K562 (cell line): ENCODE results near the gene MAP3K2. TPM values are rescaled to one million over a fixed set of nuclear protein-coding genes. Genes with fewer than 3 reads are reported as not detected.

ENCODE experiments used
- ATF1 ChIP-seq, 2 experiments: fragments of 450-650 bp in 1 of 2; IDR thresholded peaks; 2 replicates each; pipeline ENCODE4 v1.6.1; 2016; ENCODE audit warnings: missing compliant biosample characterization in 1 of 2, missing genetic modification characterization in 1 of 2
- BRD4 ChIP-seq: fragments of 200-600 bp; sonication (generic); IDR thresholded peaks from 2 replicates; pipeline ENCODE4 v1.6.1; 2017; ENCODE audit warnings: inconsistent platforms
- C11orf30 ChIP-seq: fragments of 450-650 bp; IDR thresholded peaks from 2 replicates; pipeline ENCODE4 v1.6.1; 2016; ENCODE audit warnings: low read depth, mild to moderate bottlenecking
- CBFB ChIP-seq: sonication (generic); formaldehyde crosslinking; IDR thresholded peaks from 2 replicates; pipeline ENCODE4 v1.4.0; 2020; ENCODE audit warnings: mild to moderate bottlenecking, missing genetic modification reagents
- ELF1 ChIP-seq: fragments of 200-800 bp; sonication (Bioruptor generic); IDR thresholded peaks from 2 replicates; pipeline ENCODE4 v1.6.1; 2016; ENCODE audit warnings: missing genetic modification characterization, missing compliant biosample characterization
- ESRRB ChIP-seq: fragments of 250-450 bp; sonication (Bioruptor Pico); IDR thresholded peaks from 2 replicates; pipeline ENCODE4 v1.5.0; 2020; ENCODE audit warnings: mild to moderate bottlenecking, moderate library complexity, borderline replicate concordance
- GABPA ChIP-seq: fragments of 200-800 bp; sonication (Bioruptor generic); conservative IDR thresholded peaks from 2 replicates; pipeline ENCODE4 v1.6.1; 2016; ENCODE audit warnings: low read depth, missing genetic modification characterization, missing compliant biosample characterization
- IRF9 ChIP-seq: fragments of 450-650 bp; IDR thresholded peaks from 2 replicates; pipeline ENCODE4 v1.6.1; 2016; ENCODE audit warnings: missing biosample characterization, missing genetic modification characterization
- KLF13 ChIP-seq: fragments of 450-650 bp; IDR thresholded peaks from 2 replicates; pipeline ENCODE4 v1.6.1; 2016; ENCODE audit warnings: missing genetic modification characterization, low read depth, mild to moderate bottlenecking, missing compliant biosample characterization, moderate library complexity, borderline replicate concordance
- MAZ ChIP-seq, 2 experiments: fragments of 450-650 bp in 1 of 2; sonication (generic) in 1 of 2; formaldehyde crosslinking; IDR thresholded peaks in 1 of 2; conservative IDR thresholded peaks in 1 of 2; 2 replicates each; pipeline versions ENCODE4 v1.4.0 to v1.5.0; 2020; ENCODE audit warnings: mild to moderate bottlenecking in 1 of 2, missing genetic modification reagents in 1 of 2
- MBD2 ChIP-seq: sonication (generic); IDR thresholded peaks from 2 replicates; pipeline ENCODE4 v1.6.1; 2016; ENCODE audit warnings: low read depth, borderline replicate concordance
- NCOA6 ChIP-seq: fragments of 450-650 bp; IDR thresholded peaks from 2 replicates; pipeline ENCODE4 v1.6.1; 2017; ENCODE audit warnings: mild to moderate bottlenecking
- NFIC ChIP-seq: fragments of 450-650 bp; IDR thresholded peaks from 2 replicates; pipeline ENCODE4 v1.6.1; 2017; ENCODE audit warnings: mild to moderate bottlenecking, inconsistent platforms
- RNF219 ChIP-seq: fragments of 250-450 bp; sonication (Bioruptor Pico); IDR thresholded peaks from 2 replicates; pipeline ENCODE4 v1.5.0; 2022; ENCODE audit warnings: mild to moderate bottlenecking
- SMARCC2 ChIP-seq: fragments of 450-650 bp; IDR thresholded peaks from 2 replicates; pipeline ENCODE4 v1.6.1; 2017; ENCODE audit warnings: antibody characterized with exemption, moderate library complexity, mild to moderate bottlenecking, low read depth
- TAF15 ChIP-seq: fragments of 200-400 bp; formaldehyde crosslinking; IDR thresholded peaks from 2 replicates; pipeline ENCODE4 v1.6.1; 2017; ENCODE audit warnings: mild to moderate bottlenecking, low read depth, low read length, moderate library complexity
- ZNF263 ChIP-seq: sonication (generic); formaldehyde crosslinking; IDR thresholded peaks from 2 replicates; pipeline ENCODE4 v1.8.0; 2022; ENCODE audit warnings: mild to moderate bottlenecking, missing genetic modification reagents, borderline replicate concordance
- ZNF277 ChIP-seq: fragments of 250-450 bp; sonication (Bioruptor Pico); IDR thresholded peaks from 2 replicates; pipeline ENCODE4 v1.8.0; 2022; ENCODE audit warnings: inconsistent platforms, mild to moderate bottlenecking, moderate library complexity, borderline replicate concordance
- ZNF592 ChIP-seq: fragments of 450-650 bp; IDR thresholded peaks from 2 replicates; pipeline ENCODE4 v1.6.1; 2017; ENCODE audit warnings: antibody characterized with exemption, mild to moderate bottlenecking
- polyA plus RNA-seq, 8 experiments: library from polyadenylated mRNA; depleted of rRNA in 4 of 8; stranded (reverse) in 5 of 8; unstranded in 3 of 8; fragments of >200 nt; fragmentation: Nextera tagmentation in 2 of 8; fragmentation: Illumina TruSeq in 1 of 8; extraction: Ambion mirVana in 2 of 8; extraction: Trizol in 1 of 8; gene quantifications; 2 replicates each; pipeline versions ENCODE4 v1.2.1 to v1.2.3, GENCODE V29; 2011 to 2014; ENCODE audit warnings: inconsistent platforms in 1 of 8, missing spikeins in 1 of 8
- total RNA-seq, 7 experiments: library from RNA; depleted of rRNA in 6 of 7; stranded (reverse); fragments of >200 nt in 6 of 7; fragmentation: Illumina TruSeq in 2 of 7; extraction: Trizol in 2 of 7; gene quantifications; 2 replicates each; pipeline versions ENCODE4 v1.2.1 to v1.2.3, GENCODE V29; 2011 to 2021; ENCODE audit warnings: low replicate concordance in 1 of 7

MAP3K2 gene
- total and polyA plus RNA-seq, 9 of the 15 experiments (the other 6 are each of a cell fraction or from before 2014, with no cell fraction given) = 1.2 to 14.2 (median 5.7) TPM

GRCh38 chr2:127293748-127294562 lies 93.8 kb downstream of the MAP3K2 start, which contains the start of gene ERCC3 (continued):
- TF ChIP-seq ZNF263 (0 out of 2 replicates have a peak, but pooled peaks have one; percentile 31), C11orf30 (peak; percentile 72), ESRRB (CRISPR knock-in tag) (no peak), NCOA6 (no peak), ZNF277 (CRISPR knock-in tag) (no peak), GABPA (tag) (peak; percentile 97), CBFB (CRISPR knock-in tag) (no peak), ATF1 (CRISPR knock-in tag; IDR thresholded peaks at IDR 0.05) (no peak), ATF1 (tag; IDR thresholded peaks at IDR 0.05) (peak; percentile 62), BRD4 (no peak), KLF13 (no peak), ZNF592 (peak; percentile 37; the same call in 1 of the 2 replicates), RNF219 (CRISPR knock-in tag) (no peak), NFIC (peak; percentile 43), MBD2 (peak; percentile 70; the same call in 1 of the 2 replicates), IRF9 (tag) (no peak), ELF1 (tag) (peak; percentile 89), MAZ (CRISPR knock-in tag; conservative IDR thresholded peaks at IDR 0.05 in 1 of 2, IDR thresholded peaks at IDR 0.05 in 1 of 2) (peak; percentile 65 to 82), TAF15 (no peak), SMARCC2 (no peak)
